PC-3 (cell line): Measurements from ENCODE around the gene ZNF497. TPM values are rescaled to one million over a fixed set of nuclear protein-coding genes. Genes with fewer than 3 reads are reported as not detected.

ENCODE experiments used
- ATAC-seq: fragments of 200-7000 bp; cut with Tn5 transposase; 2 replicates; pipeline ENCODE4 v1.9.1; 2020; ENCODE audit warnings: mild to moderate bottlenecking, moderate library complexity
- BruUV-seq: library from RNA; stranded (reverse); fragments of 400-500 nt; replicated peaks from 2 replicates; lab custom pipeline; 2021; lab: Mats Ljungman, UMichigan
- CTCF ChIA-PET: fragments of 300-600 bp; sonication (Branson Sonifier 250); formaldehyde crosslinking; loops from one replicate; lab custom pipeline; 2022; ENCODE audit warnings: antibody characterized with exemption; lab: Charles Lee
- POLR2A ChIA-PET: fragments of 300-600 bp; sonication (Branson Sonifier 250); formaldehyde crosslinking; loops from one replicate; lab custom pipeline; 2022; ENCODE audit warnings: antibody characterized with exemption; ENCODE audit not compliant: unreplicated experiment; lab: Charles Lee
- DNase-seq: peaks from one replicate; pipeline ENCODE4 v3.0.0-alpha.2; 2015
- H2AFZ ChIP-seq: fragments of 300-600 bp; sonication (generic); 2 replicates; pipeline ENCODE4 v1.6.0; 2016; ENCODE audit warnings: antibody characterized with exemption, low read length
- H3F3A ChIP-seq: fragments of 300-600 bp; sonication (generic); one replicate; pipeline ENCODE4 v1.6.0; 2017; ENCODE audit warnings: antibody characterized with exemption, low read length, control low read depth, mild to moderate bottlenecking; ENCODE audit not compliant: unreplicated experiment
- H3K27ac ChIP-seq: fragments of 300-600 bp; sonication (generic); 2 replicates; pipeline ENCODE4 v1.5.1; 2016; ENCODE audit warnings: mild to moderate bottlenecking, low read length
- H3K27me3 ChIP-seq: fragments of 300-600 bp; sonication (generic); 2 replicates; pipeline ENCODE4 v1.6.1; 2016; ENCODE audit warnings: low read length, mixed read lengths
- H3K36me3 ChIP-seq: fragments of 300-600 bp; sonication (generic); 2 replicates; pipeline ENCODE4 v1.6.1; 2016; ENCODE audit warnings: low read depth, mixed run types, low read length, mixed read lengths
- H3K4me1 ChIP-seq: fragments of 300-600 bp; sonication (generic); 2 replicates; pipeline ENCODE4 v1.5.1; 2016; ENCODE audit warnings: low read length; ENCODE audit not compliant: insufficient read depth
- H3K4me2 ChIP-seq: fragments of 300-600 bp; sonication (generic); 2 replicates; pipeline ENCODE4 v1.6.0; 2016; ENCODE audit warnings: low read length
- H3K4me3 ChIP-seq: fragments of 300-600 bp; sonication (generic); 2 replicates; pipeline ENCODE4 v1.5.1; 2016; ENCODE audit warnings: mild to moderate bottlenecking, low read length, mixed read lengths
- H3K79me2 ChIP-seq: fragments of 300-600 bp; sonication (generic); 2 replicates; pipeline ENCODE4 v1.6.1; 2017; ENCODE audit warnings: low read length, mixed read lengths
- H3K9ac ChIP-seq: fragments of 300-600 bp; sonication (generic); 2 replicates; pipeline ENCODE4 v1.6.0; 2016; ENCODE audit warnings: mild to moderate bottlenecking, low read length
- H3K9me2 ChIP-seq: fragments of 300-600 bp; sonication (generic); replicated peaks from 2 replicates; pipeline ENCODE4 v1.6.1; 2016; ENCODE audit warnings: mixed run types, low read length, mixed read lengths
- H3K9me3 ChIP-seq: fragments of 300-600 bp; sonication (generic); 2 replicates; pipeline ENCODE4 v1.6.1; 2016; ENCODE audit warnings: low read length, mixed read lengths
- H4K20me1 ChIP-seq: fragments of 300-600 bp; sonication (generic); 2 replicates; pipeline ENCODE4 v1.6.1; 2016; ENCODE audit warnings: low read length, mixed read lengths
- CTCF ChIP-seq: fragments of 300-600 bp; sonication (generic); conservative IDR thresholded peaks from 2 replicates; pipeline ENCODE4 v1.5.1; 2017; ENCODE audit warnings: antibody characterized with exemption, low read depth, mild to moderate bottlenecking, low read length
- EZH2 ChIP-seq: fragments of 300-600 bp; sonication (generic); IDR thresholded peaks from one replicate; pipeline ENCODE4 v1.6.1; 2017; ENCODE audit warnings: antibody characterized with exemption, mild to moderate bottlenecking, low read length; ENCODE audit not compliant: unreplicated experiment
- EZH2phosphoT487 ChIP-seq: fragments of 300-600 bp; sonication (generic); IDR thresholded peaks from 2 replicates; pipeline ENCODE4 v1.6.1; 2018; ENCODE audit warnings: mild to moderate bottlenecking, antibody characterized with exemption, low read length, borderline replicate concordance
- intact Hi-C: fragments of 100-400 bp; cut with micrococcal nuclease; formaldehyde crosslinking; loops from 2 replicates; pipeline ENCODE4 v1.9.0; 2023
- total RNA-seq: library from RNA; depleted of rRNA; stranded (reverse); fragments of >200 nt; gene quantifications from 2 replicates; pipeline ENCODE4 v1.2.3, GENCODE V29; 2014

The ZNF497 gene
- total RNA-seq, 1 experiment from 2014 or later: 2.2 TPM

DNA sequence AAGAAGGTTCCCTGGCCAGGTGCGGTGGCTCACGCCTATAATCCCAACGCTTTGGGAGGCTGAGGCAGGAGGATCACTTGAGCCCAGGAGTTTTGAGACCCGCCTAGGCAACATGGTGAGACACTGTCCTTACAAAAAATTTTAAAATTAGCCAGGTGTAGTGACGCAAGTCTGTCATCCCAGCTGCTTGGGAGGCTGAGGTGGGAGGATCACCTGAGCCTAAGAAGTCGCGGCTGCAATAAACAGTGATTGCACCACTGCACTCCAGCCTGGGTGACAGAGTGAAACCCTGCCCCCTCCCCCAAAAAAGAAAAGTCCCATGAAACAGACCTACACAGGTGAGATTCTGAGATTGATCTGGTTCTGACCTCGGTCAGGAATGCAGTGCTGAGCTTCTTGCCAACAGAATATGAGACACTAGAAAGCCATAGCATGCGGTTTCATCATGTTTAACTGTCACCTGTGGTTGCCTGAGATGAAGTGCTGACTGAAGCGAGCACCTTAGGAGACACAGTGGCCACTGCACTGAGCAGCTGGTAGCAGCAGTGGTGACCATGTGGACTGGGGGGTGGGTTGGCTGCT lies 7.2 kb downstream of the ZNF497 start:
- CTCF ChIA-PET: no interaction called here
- Histone ChIP-seq H3K27me3 (peaks cover 7% of the 10 kb centered on the region), H3K36me3 (no peaks in the 10 kb centered on the region), H3K9me2 (no peaks in the 10 kb centered on the region), H3K27ac (no peak overlapping the region), H4K20me1 (no peaks in the 10 kb centered on the region), H3K4me2 (no peak overlapping the region), H3K9ac (no peak overlapping the region), H3K4me3 (no peak overlapping the region), H2AFZ (no peak overlapping the region), H3F3A (no peaks in the 10 kb centered on the region), H3K4me1 (no peaks in the 10 kb centered on the region), H3K9me3 (no peaks in the 10 kb centered on the region), H3K79me2 (no peaks in the 10 kb centered on the region)
- no peak for TF ChIP-seq EZH2
- TF ChIP-seq EZH2phosphoT487: no peak
- TF ChIP-seq CTCF: no peak
- intact Hi-C loops: no loop called here
- BruUV-seq: no TSS peak
- POLR2A ChIA-PET: no interaction called here
- ATAC-seq (no peak), DNase-seq (no peak)

DNA sequence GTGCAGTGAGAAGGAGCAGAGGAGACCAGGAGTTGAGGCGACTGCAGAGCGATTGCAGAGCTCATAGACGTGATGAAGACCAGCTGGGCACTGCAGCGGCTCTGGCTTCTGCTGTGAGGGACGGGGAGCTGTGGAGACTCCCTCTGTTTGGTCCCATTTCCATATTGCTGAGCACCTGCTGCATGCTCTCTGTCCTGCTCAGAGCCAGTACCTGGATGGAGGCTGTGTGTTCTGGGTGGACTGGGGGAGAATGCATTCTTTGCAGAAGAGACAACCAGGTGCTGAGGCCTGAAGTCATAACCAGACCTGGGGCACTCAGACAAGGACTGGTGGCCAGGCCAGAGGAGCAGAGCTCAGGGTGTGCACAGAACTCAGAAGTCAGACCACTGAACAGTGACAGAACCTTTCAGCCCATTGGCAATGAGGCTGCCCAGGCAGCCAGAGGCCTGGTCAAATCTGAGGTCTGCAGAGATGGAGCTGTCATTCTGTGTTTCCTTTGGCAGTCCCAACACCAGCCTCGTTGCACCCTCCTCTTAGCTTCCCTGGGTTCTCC lies 8.0 kb downstream of the ZNF497 start:
- DNase-seq: no peak
- Histone ChIP-seq H3K27me3 (peaks cover 15% of the 10 kb centered on the region), H2AFZ (no peak overlapping the region), H4K20me1 (no peaks in the 10 kb centered on the region), H3K4me1 (no peaks in the 10 kb centered on the region), H3K9ac (no peak overlapping the region), H3K79me2 (no peaks in the 10 kb centered on the region), H3K4me3 (no peak overlapping the region), H3K9me2 (no peaks in the 10 kb centered on the region), H3K9me3 (no peaks in the 10 kb centered on the region), H3F3A (no peaks in the 10 kb centered on the region), H3K27ac (no peak overlapping the region), H3K4me2 (no peak overlapping the region), H3K36me3 (no peaks in the 10 kb centered on the region)
- ChIA-PET POLR2A (no interaction called here), CTCF (no interaction called here)
- TF ChIP-seq CTCF (no peak), EZH2 (no peak), EZH2phosphoT487 (no peak)
- ATAC-seq: no peak
- no TSS peak for BruUV-seq
- intact Hi-C loops: no loop called here

DNA sequence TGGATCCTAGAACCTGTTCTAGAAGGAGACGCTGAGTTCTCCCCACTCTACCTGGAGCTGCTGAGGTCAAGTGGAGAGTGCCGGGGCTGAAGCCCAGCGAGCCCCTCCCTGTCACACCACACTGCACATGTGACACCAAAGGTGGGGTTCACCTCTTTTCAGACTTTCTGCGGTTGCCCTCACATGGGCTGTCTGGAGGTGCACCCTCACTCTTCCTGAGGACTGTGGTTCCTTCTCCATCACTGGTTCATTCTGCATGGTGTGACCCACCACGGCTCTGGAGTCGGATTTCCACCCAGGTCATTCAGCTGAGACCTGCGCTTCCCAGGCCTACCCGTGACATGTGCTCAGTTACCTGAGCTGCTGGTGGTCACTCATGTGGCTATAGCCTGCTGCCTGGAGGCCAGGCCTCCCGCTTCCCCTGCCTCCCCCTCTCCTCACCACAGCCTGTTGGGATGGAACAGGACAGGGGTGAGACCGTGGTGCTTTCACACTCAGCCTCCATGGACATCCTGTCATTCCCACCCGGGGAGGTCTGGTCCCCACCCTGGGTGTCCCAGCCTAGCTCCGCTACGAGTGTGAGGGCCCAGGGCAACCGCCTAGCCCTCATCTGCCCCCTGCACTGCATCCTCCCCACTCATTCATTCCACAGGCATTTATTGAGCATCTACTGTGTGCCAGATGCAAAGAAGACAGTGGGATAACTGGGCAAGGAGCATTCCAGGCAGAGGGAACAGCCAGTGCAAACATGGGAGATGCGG lies 8.7 kb downstream of the ZNF497 start:
- CTCF ChIA-PET: no interaction called here
- H3K9ac ChIP-seq: no peak overlapping the region
- H3K9me3 ChIP-seq: no peaks in the 10 kb centered on the region
- no peak overlapping the region for H3K4me3 ChIP-seq
- intact Hi-C loops: no loop called here
- no peaks in the 10 kb centered on the region for H4K20me1 ChIP-seq
- POLR2A ChIA-PET: no interaction called here
- no peak overlapping the region for H2AFZ ChIP-seq
- H3K27ac ChIP-seq: no peak overlapping the region
- no peaks in the 10 kb centered on the region for H3K9me2 ChIP-seq
- ATAC-seq (no peak), DNase-seq (no peak)
- no peaks in the 10 kb centered on the region for H3K36me3 ChIP-seq
- no peaks in the 10 kb centered on the region for H3F3A ChIP-seq
- H3K79me2 ChIP-seq: no peaks in the 10 kb centered on the region
- no TSS peak for BruUV-seq
- H3K4me2 ChIP-seq: no peak overlapping the region
- no peaks in the 10 kb centered on the region for H3K4me1 ChIP-seq
- H3K27me3 ChIP-seq: peaks cover 19% of the 10 kb centered on the region
- TF ChIP-seq EZH2phosphoT487: no peak
- no peak for TF ChIP-seq CTCF
- TF ChIP-seq EZH2: no peak
